Measurements from ENCODE around the gene PAQR5.

DNA sequence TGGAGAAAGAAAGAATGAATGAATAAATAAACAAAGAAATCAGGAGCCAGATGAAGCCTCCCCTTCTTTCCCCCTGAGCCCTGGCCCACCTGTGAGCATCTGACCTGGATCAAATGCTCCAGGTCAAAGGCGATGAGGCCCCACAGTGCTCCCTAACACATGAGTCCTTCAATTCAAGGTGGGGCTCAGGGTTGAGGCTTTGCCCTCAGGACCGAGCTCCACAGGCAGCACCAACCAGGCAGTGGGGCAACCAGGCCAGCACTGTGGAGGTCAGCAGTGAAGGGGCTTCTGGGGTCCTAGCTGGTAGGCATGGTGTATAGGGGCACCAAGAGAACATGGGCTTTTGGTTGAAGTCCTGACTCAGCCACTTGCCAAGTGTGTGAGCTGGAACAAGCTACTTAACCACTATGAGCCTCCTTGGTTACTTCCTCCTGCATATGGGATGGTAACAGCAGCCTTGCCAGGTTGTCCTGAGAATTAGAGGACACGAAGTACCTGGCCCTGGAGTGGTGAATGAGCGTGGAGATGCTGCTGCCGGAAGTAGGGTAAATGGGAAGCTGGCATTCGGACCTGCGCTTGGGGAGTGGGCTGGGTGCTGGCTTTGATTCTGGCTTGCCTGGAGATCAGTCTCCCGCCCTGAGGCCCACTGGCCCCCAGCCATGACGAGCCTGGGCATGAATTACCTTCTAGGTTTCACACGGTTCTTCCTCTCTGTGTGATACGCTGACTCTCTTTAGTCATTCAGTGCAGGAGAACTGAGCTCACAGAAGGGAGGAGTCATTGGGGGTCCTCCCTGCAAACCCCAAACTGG lies 10.0 kb upstream of the PAQR5 start:
- TF ChIP-seq, protein P1, sequence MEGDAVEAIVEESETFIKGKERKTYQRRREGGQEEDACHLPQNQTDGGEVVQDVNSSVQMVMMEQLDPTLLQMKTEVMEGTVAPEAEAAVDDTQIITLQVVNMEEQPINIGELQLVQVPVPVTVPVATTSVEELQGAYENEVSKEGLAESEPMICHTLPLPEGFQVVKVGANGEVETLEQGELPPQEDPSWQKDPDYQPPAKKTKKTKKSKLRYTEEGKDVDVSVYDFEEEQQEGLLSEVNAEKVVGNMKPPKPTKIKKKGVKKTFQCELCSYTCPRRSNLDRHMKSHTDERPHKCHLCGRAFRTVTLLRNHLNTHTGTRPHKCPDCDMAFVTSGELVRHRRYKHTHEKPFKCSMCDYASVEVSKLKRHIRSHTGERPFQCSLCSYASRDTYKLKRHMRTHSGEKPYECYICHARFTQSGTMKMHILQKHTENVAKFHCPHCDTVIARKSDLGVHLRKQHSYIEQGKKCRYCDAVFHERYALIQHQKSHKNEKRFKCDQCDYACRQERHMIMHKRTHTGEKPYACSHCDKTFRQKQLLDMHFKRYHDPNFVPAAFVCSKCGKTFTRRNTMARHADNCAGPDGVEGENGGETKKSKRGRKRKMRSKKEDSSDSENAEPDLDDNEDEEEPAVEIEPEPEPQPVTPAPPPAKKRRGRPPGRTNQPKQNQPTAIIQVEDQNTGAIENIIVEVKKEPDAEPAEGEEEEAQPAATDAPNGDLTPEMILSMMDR (conservative IDR thresholded peaks at IDR 0.05; ENCODE audit: low read length): no peak
- TF ChIP-seq EZH2phosphoT487 (IDR thresholded peaks at IDR 0.05; ENCODE audit: borderline replicate concordance): no peak

Data from Loucy (cell line).